HG03558 (cell line): ENCODE data around the gene METTL1.
A peak's percentile ranks its signal among the peaks of the same experiment; 100 is the strongest.
"Not testable (repeated sequence)": the region's sequence is repeated elsewhere in the genome, so short reads cannot be mapped to it uniquely, and the experiment has no call there.

Source experiments
- ATAC-seq: cut with Tn5 transposase; IDR thresholded peaks from one replicate; pipeline ENCODE4 v1.9.1; 2021; ENCODE audit warnings: moderate number of reproducible peaks; ENCODE audit not compliant: unreplicated experiment; ENCODE audit errors: extremely low read depth

Gene METTL1

DNA sequence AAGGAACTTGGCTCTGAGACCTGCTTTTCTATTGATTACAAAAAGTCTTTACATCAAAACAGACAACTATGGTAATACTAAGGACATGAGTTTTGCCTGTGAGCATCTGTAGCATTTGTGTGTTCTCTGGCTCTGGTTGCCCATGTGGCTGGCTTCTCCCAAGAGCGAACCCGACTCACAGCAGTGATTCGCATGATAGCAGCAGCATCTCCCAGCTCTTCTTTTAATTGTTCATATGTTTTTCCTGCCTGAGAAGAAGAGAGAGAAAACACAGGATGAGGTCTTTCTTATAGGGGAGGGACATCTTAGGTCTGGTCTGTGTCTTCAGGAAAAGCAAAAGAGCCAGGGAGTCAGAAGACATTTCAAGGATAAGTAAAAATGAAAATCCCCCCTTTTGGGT lies 29.1 kb upstream of the METTL1 start:
- ATAC-seq, result no peak

DNA sequence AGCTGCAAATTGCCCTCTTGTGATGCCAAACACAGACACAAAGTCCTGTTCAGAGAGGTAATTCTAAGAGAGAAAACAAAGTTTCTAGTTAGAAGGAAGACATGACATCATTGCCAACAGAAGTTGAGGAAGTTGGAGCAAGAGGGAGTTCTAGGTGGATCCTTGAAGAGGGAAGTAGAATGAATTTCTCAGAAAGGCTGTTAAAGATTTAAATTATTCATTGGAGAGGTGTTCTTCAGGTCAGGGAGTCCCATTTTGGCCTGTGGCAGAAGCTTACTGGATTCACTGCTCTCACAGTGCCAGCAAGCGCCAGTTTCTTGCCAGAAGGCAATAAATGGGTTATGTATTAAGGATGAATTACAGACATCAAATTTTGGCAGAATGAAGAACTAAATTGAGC lies 26.0 kb upstream of the METTL1 start:
- no peak for ATAC-seq

DNA sequence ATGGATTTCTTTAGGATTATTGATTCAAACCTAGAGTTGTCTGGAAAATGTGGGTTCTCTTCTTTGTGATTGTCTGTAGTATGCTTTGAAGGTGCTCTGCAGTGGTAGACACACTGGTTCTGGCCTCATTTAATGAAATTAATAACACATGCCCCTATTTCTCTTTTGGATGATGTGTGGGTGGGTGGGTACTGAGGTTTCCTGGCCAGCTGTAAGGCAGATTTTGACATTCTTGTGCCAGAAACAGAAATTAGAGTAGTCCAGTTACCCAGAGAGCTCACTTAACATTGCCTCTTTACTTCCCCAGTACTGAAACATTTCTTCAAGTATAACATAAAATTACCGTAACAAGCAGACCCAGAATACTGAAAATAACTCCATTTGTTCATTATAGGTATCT lies 25.1 kb upstream of the METTL1 start:
- no peak for ATAC-seq

DNA sequence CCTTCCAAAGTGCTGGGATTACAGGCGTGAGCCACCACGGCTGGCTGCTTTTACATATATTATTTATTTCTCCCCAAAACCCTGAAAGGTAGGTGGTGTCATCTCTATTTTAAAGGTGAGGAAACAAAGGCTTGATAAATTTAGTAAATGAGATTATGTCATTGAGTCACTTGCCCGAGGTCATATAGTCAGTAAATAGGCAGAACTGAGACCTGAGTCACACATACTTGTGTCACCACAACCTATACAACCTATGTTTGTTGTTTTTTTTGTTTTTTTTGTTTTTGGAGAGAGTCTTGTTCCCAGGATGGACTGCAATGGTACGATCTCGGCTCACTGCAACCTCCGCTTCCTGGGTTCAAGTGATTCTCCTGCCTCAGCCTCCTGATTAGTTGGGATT lies 23.4 kb upstream of the METTL1 start:
- ATAC-seq, result no peak

DNA sequence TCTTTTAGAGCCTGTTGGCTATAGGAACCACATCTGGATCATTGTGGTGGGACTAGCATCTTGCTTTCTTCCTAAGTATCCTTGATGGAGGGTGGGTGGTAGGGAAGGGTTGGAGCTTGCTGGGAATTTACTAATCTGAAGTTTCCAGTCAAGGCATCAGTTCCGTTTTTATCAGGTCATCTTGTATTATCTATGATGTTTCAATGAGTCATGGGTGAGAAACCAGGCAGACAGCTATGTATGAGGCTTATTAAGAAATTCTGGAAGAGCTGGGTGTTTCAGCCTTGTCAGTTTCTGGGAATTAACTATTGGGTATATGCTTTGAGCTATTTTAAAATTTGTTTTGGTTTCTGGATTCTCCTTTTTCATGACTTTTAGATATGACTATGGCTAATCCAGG lies 22.0 kb upstream of the METTL1 start:
- ATAC-seq, result no peak

DNA sequence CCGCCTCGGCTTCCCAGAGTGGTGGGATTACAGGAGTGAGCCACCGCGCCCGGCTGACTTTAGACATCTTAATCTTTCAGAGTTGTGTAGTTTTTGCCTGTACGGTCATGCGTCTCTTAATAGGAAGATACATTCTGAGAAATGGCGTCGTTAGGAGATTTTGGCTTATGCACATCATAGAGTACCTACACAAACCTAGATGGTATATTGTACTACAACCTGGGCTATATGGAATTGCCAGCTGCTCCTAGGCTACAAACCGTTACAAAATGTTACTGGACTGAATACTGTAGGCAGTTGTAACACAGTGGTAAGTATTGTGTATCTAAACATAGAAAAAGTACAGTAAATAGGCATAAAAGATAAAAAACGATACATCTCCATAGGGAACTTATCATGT lies 12.0 kb upstream of the METTL1 start:
- ATAC-seq, result no peak

DNA sequence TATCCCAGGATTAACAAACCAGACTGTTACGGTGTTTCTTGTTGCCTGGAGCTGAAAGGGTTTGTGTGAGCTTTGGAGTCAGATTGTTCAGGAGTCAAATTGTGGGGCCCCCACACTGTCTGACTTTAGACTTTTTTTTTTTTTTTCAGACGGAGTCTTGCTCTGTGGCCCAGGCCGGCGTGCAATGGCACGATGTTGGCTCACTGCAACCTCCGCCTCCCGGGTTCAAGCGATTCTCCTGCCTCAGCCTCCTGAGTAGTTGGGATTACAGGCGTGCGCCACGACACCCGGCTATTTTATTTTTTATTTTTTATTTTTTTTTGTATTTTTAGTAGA lies 11.5 kb upstream of the METTL1 start:
- no peak for ATAC-seq

DNA sequence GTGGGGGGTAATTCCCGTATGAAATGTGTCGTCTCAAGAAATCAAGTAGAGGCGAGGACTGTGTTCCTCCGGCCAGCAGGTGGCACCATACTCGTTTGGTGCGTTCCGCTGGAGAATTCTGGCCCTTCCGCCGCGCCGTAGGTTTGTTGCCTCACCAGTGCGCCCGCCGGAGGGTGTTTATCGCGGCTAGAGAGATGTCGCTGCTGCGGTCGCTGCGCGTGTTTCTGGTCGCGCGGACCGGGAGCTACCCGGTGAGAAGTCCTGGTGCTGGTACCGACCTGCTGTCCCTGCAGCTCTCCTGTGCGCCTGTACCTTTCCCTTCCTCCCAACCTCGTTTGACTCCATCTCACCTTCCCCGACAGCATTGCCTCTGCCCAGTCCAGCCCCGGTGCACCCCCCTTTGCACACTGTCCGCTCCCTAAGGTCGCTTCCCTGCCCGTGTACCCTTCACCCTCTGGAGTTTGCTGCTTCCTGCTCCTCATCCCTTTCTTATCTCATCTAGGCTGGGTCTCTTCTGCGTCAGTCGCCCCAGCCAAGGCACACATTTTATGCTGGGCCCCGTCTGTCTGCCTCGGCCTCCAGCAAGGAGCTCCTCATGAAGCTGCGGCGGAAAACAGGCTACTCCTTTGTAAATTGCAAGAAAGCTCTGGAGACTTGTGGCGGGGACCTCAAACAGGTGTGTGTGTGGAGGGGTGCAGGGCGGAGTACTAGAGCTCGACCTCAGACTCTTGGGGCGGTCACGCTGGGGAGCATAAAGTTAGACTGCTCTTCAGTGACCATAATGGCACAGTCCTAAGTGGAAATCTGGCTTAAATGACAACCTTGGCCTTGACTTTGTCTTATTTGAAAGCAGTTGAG lies 10.9 kb upstream of the METTL1 start, which contains the start of gene TSFM:
TSS of gene TSFM (plus strand) at position 180 of the 858 bp plus-strand sequence. CDS start at position 195, 15 bp downstream.
- ATAC-seq, result peak; percentile 63

DNA sequence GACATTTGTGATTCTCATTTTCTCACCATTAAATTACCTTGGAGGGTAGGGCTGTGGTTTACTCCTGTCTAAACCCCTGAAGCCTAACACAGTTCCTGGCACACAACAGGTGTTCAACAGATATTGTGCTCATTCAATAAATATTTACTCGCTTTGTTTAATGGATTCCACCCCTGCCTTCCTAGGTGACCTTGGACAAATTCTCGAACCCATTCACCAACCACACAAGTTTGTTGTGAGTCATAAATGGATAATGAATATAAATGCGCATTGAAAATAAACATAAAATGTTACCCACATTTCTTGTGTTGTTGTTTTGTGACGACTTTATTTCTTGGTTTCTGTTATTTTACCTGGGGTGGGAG lies 10.3 kb upstream of the METTL1 start:
- no peak for ATAC-seq

DNA sequence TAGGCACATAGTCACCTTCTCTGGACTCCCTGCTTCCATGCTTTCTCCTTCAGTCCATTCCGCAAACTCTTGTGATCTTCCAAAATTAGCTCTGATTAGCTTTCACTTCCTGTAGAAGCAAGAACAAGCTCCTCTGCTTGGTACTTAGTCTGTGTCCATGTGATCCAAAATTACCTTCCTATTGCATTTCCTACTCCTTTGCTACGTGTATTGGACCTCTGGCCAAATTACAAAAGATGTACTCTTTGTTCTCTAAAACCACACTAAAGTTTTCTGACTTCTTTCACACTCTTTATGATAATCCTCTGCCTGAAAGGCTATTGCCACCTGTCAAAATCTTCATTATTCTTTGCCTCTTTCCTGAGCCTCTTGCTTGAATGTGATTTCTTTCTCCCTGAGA lies 9.9 kb upstream of the METTL1 start:
- ATAC-seq, result no peak

DNA sequence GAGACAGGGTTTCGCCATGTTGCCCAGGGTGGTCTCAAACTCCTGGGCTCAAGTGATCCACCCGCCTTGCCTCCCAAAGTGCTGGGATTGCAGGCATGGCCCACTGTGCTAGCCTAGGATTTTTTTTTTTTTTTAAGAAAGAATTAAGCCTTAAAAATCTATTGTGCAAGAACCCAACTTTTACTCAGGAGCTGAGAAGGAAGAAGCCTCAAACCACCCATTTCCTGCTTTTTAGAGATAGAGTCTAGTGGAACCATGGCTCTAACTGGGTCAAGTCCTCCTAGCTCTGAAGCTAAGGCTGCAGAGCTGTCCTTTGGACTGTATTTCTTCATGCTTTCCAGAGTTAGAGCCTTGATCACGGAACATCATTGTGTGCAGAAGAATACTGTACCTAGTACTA lies 9.3 kb upstream of the METTL1 start:
- no peak for ATAC-seq

DNA sequence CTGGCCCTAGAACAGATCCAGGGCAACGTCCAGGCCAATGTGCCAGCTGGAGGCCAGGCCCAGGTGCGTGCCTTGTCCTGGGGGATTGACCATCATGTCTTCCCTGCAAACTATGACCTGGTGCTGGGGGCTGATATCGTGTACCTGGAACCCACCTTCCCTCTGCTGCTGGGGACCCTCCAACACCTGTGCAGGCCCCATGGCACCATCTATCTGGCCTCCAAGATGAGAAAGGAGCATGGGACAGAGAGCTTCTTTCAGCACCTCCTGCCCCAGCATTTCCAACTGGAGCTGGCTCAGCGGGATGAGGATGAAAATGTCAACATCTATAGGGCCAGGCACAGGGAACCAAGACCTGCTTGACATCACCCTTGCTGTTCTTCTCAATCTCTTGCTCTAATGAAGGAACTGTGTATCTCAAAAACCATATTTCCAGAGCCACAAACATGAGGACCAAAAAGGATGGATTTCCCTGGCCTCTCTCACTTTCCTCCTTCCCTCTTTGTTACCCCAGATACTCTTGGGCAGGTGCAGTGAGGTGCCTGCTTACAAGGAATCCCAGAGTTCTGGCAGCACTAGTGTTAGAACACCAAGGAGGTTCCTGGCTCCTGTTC lies 8.5 kb upstream of the METTL1 start:
- ATAC-seq, result no peak

DNA sequence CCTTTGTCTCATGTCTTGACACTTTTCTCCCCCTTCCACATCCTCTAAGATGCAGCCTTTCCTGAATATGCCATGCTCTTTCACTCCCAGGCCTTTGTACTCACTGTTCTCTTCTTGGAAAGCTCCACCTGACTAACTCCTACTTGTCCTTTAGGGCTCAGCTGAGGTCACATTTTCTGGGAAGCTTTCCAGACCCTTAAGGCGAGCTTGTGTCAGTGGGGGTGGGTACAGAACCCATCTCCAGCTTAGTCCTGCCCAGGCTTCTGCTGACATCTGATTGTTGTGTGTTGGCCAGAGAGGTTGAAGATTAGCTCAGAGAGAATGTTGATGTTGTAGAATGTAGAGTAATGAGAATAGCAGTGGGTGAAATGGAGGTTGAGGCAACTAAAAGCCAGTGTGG lies 7.8 kb upstream of the METTL1 start:
- no peak for ATAC-seq

DNA sequence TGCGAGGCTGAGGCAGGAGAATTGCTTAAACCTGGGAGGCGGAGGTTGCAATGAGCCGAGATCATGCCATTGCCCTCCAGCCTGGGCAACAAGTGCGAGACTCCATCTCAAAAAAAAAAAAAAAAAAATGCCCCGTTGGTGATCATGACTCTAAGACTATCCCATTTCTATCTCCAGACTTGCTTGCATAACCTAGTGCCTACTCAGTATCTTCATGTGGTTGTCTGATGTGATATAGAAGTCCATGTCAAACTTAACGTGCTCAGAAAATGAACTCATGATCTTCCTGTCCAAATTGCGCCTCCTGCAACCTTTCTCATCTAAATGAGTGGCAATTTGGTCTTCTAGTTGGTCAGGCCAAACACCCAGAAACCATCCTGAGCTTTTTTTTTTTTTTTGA lies 6.0 kb upstream of the METTL1 start:
- ATAC-seq, result no peak

DNA sequence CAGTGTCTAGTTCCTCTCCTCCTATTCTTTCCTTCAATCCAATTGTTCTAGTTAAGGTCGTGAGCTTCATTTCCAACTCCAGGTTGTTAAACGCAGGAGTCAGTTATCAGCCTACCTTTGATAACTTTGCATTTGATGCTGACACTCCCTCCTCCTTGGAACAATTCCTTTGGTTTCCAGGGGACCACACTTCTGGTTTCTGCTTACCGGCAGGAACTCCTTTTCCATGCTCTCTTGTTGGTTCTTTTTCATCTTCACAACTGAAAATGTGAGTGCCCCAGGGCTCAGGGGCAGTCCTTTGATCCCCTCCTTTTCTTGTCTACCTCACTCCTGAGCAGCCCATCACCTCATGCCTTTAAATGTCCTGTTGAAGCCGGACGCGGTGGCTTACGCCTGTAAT lies 5.5 kb upstream of the METTL1 start:
- ATAC-seq, result no peak

DNA sequence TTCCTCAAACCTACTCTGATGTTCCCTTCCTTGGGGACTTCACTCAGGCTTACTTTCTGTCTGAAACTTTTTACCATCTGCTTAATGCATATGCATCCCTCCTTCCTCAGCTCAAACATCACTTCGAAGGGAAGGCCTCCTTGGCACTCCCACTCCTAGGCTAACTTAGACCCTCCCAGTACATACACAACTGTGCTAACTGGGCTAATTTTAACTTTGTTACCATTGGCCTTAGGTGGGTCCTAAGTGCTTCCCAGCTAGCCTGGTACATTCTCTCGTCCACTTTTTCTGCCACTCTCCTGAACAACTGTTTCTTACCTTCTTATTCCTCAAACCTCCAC lies 4.3 kb upstream of the METTL1 start:
- ATAC-seq, result no peak

DNA sequence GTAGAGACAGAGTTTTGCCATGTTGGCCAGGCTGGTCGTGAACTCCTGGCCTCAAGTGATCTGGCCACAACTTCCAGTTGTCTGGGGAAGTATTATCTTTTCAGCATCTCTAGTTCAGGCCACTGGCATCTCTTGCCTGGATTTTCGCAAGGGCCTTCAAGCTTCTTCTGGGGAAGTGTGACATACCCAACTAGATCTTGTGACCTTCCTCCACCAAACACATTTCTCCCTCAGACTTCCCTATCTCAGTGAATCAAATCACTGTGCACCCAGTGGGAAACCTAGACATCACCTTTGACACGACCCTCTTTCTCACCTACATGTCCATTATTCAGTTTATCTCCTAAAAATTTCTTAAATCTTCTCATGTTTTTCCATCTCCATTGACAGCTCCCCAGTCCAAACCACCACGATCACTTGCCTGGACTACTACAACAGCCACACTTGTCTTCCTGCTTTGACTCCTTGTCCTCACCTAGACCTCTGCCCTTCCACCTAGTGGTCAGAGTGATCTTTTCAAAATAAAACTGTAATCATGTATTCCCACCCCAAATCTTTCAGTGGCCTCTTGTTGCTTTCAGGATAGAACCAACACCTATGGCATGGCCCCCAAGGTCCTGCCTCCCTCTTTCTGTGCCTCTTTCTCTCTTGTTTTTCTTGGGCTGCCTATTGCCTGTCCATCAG lies 3.8 kb upstream of the METTL1 start:
- no peak for ATAC-seq

DNA sequence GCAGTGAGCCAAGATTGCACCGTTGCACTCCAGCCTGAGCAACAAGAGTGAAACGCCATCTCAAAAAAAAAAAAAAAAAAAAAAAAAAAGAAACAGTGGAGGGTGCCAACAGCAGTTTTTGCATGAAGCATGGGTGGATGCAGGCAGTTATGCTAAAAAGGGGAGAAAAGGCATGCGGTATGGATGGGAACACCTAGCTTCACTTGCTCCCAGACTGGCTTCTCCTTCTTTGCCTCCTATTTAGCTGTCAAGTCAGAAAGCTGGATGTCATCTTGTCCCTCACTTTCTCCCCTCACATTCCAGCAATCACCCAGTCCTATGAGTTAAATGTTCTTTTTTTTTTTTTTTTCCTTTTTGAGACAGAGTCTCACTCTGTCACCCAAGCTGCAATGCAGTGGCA lies 3.1 kb upstream of the METTL1 start:
- ATAC-seq, result no peak

DNA sequence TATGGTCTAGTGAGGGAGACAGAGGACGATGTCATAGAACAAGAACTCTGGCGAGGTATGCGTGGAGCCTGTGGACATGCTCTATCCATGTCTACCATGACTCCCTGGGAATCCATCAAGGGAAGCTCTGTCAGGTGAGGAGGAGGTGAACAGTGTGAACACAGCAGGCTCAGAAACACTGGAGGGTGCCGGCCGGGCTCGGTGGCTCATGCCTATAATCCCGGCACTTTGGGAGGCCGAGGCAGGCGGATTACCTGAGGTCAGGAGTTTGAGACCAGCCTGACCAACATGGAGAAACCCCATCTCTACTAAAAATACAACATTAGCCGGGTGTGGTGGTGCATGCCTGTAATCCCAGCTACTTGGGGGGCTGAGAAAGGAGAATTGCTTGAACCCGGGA lies 2.7 kb upstream of the METTL1 start:
- not testable (repeated sequence) for ATAC-seq

DNA sequence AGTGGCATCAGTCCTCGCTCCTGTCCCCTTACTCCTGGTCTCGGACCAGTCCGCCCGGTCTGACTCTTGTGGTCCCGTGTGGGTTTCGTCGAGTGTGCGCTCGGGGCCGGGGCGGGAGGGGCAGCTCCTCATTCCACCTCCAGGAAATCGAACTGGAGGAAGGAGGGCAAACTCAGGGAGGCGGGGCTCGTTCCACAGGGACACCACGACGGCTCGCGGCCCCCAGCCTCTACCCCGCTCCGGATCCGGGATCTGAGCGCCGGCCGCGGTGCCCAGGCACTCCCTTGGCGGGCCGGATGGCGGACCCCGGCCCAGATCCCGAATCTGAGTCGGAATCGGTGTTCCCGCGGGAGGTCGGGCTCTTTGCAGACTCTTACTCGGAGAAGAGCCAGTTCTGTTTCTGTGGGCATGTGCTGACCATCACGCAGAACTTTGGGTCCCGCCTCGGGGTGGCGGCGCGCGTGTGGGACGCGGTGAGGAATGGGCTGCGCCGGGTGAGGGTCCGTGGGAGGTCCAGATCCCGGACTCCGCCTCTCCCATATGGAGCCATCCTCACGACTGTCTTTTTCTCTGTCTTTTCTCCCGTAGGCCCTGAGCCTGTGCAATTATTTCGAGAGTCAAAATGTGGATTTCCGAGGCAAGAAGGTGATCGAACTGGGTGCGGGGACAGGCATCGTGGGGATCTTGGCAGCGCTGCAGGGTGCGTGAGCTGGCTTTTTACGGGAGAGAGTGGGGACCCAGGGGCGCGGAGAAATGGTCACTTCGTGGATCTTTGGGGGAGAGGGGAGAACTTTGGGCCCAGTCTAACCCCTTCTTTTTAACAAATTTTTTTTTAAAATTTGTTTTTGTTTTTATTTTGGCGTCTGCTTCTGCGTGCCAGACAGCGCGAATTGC lies 771 bp upstream of the METTL1 start, which contains the start of gene EEF1AKMT3:
TSS of gene EEF1AKMT3 (plus strand) at position 186 of the 894 bp plus-strand sequence. CDS start at position 297, 111 bp downstream.
- peak; percentile 4 for ATAC-seq
